ENCODE results near the gene GAS2L2.

The GAS2L2 gene

GRCh38 chr17:35750526-35751395, 2.3 kb downstream of the GAS2L2 start (continued):
- no peak for TF ChIP-seq ARNTL (CRISPR knock-in tag; IDR thresholded peaks at IDR 0.05; ENCODE audit: borderline replicate concordance, low read depth)
- no peak for TF ChIP-seq ZNF70 (CRISPR knock-in tag; IDR thresholded peaks at IDR 0.05)
- TF ChIP-seq SNAI2 (CRISPR knock-in tag; IDR thresholded peaks at IDR 0.05) = no peak

- TF ChIP-seq CSRNP3 (CRISPR knock-in tag; IDR thresholded peaks at IDR 0.05) (no peak), TSHZ2 (CRISPR knock-in tag; IDR thresholded peaks at IDR 0.05) (no peak), GLIS3 (CRISPR knock-in tag; IDR thresholded peaks at IDR 0.05) (no peak), ZC3H10 (CRISPR knock-in tag; IDR thresholded peaks at IDR 0.05) (no peak), RARB (CRISPR knock-in tag; IDR thresholded peaks at IDR 0.05) (no peak)
- no peak for ATAC-seq
Observed at GRCh38 chr17:35749560-35750412, 3.3 kb downstream of the GAS2L2 start.

GRCh38 chr17:35748979-35749378, 4.1 kb downstream of the GAS2L2 start:
- no peak for TF ChIP-seq POU6F1 (CRISPR knock-in tag; IDR thresholded peaks at IDR 0.05; ENCODE audit: borderline replicate concordance, low read depth)
- no peak for TF ChIP-seq ARNTL (CRISPR knock-in tag; IDR thresholded peaks at IDR 0.05; ENCODE audit: borderline replicate concordance, low read depth)
- TF ChIP-seq TSHZ2 (CRISPR knock-in tag; IDR thresholded peaks at IDR 0.05) = no peak
- TF ChIP-seq ESRRG (CRISPR knock-in tag; IDR thresholded peaks at IDR 0.05) = no peak
- TF ChIP-seq GLIS3 (CRISPR knock-in tag; IDR thresholded peaks at IDR 0.05) = no peak
- TF ChIP-seq CSDC2 (CRISPR knock-in tag; IDR thresholded peaks at IDR 0.05) = no peak
- TF ChIP-seq RARB (CRISPR knock-in tag; IDR thresholded peaks at IDR 0.05) = no peak
- TF ChIP-seq SNAI2 (CRISPR knock-in tag; IDR thresholded peaks at IDR 0.05) = no peak
- TF ChIP-seq ZNF70 (CRISPR knock-in tag; IDR thresholded peaks at IDR 0.05) = no peak
- no peak for TF ChIP-seq PATZ1 (CRISPR knock-in tag; IDR thresholded peaks at IDR 0.05; ENCODE audit: borderline replicate concordance)
- no peak for TF ChIP-seq ZNF8 (CRISPR knock-in tag; IDR thresholded peaks at IDR 0.05)
- TF ChIP-seq ZNF565 (CRISPR knock-in tag; conservative IDR thresholded peaks at IDR 0.05; ENCODE audit: low read depth) = no peak
- no peak for TF ChIP-seq TOX (CRISPR knock-in tag; IDR thresholded peaks at IDR 0.05; ENCODE audit: borderline replicate concordance)
- TF ChIP-seq PPARA (CRISPR knock-in tag; IDR thresholded peaks at IDR 0.05; ENCODE audit: borderline replicate concordance) = no peak
- TF ChIP-seq ZFP30 (CRISPR knock-in tag; IDR thresholded peaks at IDR 0.05) = no peak
- TF ChIP-seq ZC3H10 (CRISPR knock-in tag; IDR thresholded peaks at IDR 0.05) = no peak
- no peak for TF ChIP-seq TCF4 (CRISPR knock-in tag; IDR thresholded peaks at IDR 0.05; ENCODE audit: borderline replicate concordance)
- TF ChIP-seq ISL1 (CRISPR knock-in tag; IDR thresholded peaks at IDR 0.05) = no peak
- TF ChIP-seq CSRNP3 (CRISPR knock-in tag; IDR thresholded peaks at IDR 0.05) = no peak
- no peak for TF ChIP-seq CREB5 (CRISPR knock-in tag; IDR thresholded peaks at IDR 0.05; ENCODE audit: low read depth)
- no peak for ATAC-seq
